ENCODE data around the gene TFG. TPM values are rescaled to one million over a fixed set of nuclear protein-coding genes. Genes with fewer than 3 reads are reported as not detected.

Gene TFG
- total and polyA plus RNA-seq, 2 experiments from 2014 or later, result 87.6 to 88.5 TPM

- TF ChIP-seq, protein P1, sequence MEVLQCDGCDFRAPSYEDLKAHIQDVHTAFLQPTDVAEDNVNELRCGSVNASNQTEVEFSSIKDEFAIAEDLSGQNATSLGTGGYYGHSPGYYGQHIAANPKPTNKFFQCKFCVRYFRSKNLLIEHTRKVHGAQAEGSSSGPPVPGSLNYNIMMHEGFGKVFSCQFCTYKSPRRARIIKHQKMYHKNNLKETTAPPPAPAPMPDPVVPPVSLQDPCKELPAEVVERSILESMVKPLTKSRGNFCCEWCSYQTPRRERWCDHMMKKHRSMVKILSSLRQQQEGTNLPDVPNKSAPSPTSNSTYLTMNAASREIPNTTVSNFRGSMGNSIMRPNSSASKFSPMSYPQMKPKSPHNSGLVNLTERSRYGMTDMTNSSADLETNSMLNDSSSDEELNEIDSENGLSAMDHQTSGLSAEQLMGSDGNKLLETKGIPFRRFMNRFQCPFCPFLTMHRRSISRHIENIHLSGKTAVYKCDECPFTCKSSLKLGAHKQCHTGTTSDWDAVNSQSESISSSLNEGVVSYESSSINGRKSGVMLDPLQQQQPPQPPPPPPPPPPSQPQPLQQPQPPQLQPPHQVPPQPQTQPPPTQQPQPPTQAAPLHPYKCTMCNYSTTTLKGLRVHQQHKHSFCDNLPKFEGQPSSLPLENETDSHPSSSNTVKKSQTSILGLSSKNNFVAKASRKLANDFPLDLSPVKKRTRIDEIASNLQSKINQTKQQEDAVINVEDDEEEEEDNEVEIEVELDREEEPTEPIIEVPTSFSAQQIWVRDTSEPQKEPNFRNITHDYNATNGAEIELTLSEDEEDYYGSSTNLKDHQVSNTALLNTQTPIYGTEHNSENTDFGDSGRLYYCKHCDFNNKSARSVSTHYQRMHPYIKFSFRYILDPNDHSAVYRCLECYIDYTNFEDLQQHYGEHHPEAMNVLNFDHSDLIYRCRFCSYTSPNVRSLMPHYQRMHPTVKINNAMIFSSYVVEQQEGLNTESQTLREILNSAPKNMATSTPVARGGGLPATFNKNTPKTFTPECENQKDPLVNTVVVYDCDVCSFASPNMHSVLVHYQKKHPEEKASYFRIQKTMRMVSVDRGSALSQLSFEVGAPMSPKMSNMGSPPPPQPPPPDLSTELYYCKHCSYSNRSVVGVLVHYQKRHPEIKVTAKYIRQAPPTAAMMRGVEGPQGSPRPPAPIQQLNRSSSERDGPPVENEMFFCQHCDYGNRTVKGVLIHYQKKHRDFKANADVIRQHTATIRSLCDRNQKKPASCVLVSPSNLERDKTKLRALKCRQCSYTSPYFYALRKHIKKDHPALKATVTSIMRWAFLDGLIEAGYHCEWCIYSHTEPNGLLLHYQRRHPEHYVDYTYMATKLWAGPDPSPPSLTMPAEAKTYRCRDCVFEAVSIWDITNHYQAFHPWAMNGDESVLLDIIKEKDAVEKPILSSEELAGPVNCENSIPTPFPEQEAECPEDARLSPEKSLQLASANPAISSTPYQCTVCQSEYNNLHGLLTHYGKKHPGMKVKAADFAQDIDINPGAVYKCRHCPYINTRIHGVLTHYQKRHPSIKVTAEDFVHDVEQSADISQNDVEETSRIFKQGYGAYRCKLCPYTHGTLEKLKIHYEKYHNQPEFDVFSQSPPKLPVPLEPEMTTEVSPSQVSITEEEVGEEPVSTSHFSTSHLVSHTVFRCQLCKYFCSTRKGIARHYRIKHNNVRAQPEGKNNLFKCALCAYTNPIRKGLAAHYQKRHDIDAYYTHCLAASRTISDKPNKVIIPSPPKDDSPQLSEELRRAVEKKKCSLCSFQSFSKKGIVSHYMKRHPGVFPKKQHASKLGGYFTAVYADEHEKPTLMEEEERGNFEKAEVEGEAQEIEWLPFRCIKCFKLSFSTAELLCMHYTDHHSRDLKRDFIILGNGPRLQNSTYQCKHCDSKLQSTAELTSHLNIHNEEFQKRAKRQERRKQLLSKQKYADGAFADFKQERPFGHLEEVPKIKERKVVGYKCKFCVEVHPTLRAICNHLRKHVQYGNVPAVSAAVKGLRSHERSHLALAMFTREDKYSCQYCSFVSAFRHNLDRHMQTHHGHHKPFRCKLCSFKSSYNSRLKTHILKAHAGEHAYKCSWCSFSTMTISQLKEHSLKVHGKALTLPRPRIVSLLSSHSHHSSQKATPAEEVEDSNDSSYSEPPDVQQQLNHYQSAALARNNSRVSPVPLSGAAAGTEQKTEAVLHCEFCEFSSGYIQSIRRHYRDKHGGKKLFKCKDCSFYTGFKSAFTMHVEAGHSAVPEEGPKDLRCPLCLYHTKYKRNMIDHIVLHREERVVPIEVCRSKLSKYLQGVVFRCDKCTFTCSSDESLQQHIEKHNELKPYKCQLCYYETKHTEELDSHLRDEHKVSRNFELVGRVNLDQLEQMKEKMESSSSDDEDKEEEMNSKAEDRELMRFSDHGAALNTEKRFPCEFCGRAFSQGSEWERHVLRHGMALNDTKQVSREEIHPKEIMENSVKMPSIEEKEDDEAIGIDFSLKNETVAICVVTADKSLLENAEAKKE (CRISPR knock-in tag; IDR thresholded peaks at IDR 0.05), result no peak
- TF ChIP-seq ZNF331 (CRISPR knock-in tag; IDR thresholded peaks at IDR 0.05; ENCODE audit: low read depth), result no peak
- no peak for TF ChIP-seq CREB1 (CRISPR knock-in tag; IDR thresholded peaks at IDR 0.05; ENCODE audit: low read depth)
Observed at GRCh38 chr3:100761951-100762350, 52.7 kb downstream of the TFG start (continued).

- Histone ChIP-seq H3K36me3 (ENCODE audit: insufficient read depth) (no peaks in the 10 kb centered on the region), H4K20me1 (replicated peaks; ENCODE audit: insufficient read depth) (no peaks in the 10 kb centered on the region), H3K27ac (ENCODE audit: low read depth) (no peak overlapping the region), H3K79me2 (replicated peaks; ENCODE audit: insufficient read depth) (no peaks in the 10 kb centered on the region), H3K4me2 (no peak overlapping the region), H3K4me3 (no peak overlapping the region), H3K4me1 (ENCODE audit: insufficient read depth) (peaks cover 16% of the 10 kb centered on the region), H3K27me3 (ENCODE audit: insufficient read depth) (no peaks in the 10 kb centered on the region), H3F3A (replicated peaks; ENCODE audit: low read depth) (no peaks in the 10 kb centered on the region), H2AFZ (no peak overlapping the region), H3K9me2 (ENCODE audit: insufficient read depth) (peaks cover 1% of the 10 kb centered on the region; the same call in 1 of the 2 replicates)
- H3K27ac Mint-ChIP-seq, result no peak overlapping the region
- no peaks in the 10 kb centered on the region for H3K36me3 Mint-ChIP-seq (ENCODE audit: low read depth)
- no peak for DNase-seq (ENCODE audit: low spot score)
- H3K27me3 Mint-ChIP-seq (ENCODE audit: insufficient read depth, low read depth, poor library complexity), result peaks cover 2% of the 10 kb centered on the region
- TF ChIP-seq, protein P2, sequence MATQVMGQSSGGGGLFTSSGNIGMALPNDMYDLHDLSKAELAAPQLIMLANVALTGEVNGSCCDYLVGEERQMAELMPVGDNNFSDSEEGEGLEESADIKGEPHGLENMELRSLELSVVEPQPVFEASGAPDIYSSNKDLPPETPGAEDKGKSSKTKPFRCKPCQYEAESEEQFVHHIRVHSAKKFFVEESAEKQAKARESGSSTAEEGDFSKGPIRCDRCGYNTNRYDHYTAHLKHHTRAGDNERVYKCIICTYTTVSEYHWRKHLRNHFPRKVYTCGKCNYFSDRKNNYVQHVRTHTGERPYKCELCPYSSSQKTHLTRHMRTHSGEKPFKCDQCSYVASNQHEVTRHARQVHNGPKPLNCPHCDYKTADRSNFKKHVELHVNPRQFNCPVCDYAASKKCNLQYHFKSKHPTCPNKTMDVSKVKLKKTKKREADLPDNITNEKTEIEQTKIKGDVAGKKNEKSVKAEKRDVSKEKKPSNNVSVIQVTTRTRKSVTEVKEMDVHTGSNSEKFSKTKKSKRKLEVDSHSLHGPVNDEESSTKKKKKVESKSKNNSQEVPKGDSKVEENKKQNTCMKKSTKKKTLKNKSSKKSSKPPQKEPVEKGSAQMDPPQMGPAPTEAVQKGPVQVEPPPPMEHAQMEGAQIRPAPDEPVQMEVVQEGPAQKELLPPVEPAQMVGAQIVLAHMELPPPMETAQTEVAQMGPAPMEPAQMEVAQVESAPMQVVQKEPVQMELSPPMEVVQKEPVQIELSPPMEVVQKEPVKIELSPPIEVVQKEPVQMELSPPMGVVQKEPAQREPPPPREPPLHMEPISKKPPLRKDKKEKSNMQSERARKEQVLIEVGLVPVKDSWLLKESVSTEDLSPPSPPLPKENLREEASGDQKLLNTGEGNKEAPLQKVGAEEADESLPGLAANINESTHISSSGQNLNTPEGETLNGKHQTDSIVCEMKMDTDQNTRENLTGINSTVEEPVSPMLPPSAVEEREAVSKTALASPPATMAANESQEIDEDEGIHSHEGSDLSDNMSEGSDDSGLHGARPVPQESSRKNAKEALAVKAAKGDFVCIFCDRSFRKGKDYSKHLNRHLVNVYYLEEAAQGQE (IDR thresholded peaks at IDR 0.05; ENCODE audit: unreplicated experiment), result no peak
- H3K4me3 Mint-ChIP-seq, result no peak overlapping the region
- no peak for ATAC-seq
- peaks cover 23% of the 10 kb centered on the region for H3K4me1 Mint-ChIP-seq
- no peaks in the 10 kb centered on the region for H3K9me3 Mint-ChIP-seq
Observed at GRCh38 chr3:100765437-100765975, 56.2 kb downstream of the TFG start.
